H1 (cell line): ENCODE results near the gene CFD. TPM values are rescaled to one million over a fixed set of nuclear protein-coding genes. Genes with fewer than 3 reads are reported as not detected.

Experiments used
- CTCF ChIA-PET: fragments of 300-600 bp; sonication (Branson Sonifier 250); formaldehyde crosslinking; loops from one replicate; lab custom pipeline; 2021; ENCODE audit not compliant: partially characterized antibody; lab: Charles Lee
- POLR2A ChIA-PET: fragments of 300-600 bp; sonication (Branson Sonifier 250); formaldehyde crosslinking; loops from one replicate; lab custom pipeline; 2021; ENCODE audit warnings: inconsistent platforms; ENCODE audit not compliant: partially characterized antibody; lab: Charles Lee
- DNase-seq, 2 experiments: peaks; one replicate each; pipeline versions ENCODE4 v3.0.0 to v3.0.0-alpha.2; 2010 to 2022; ENCODE audit warnings: low spot score in 2 of 2, low read depth in 1 of 2, mixed read lengths in 1 of 2
- FAIRE-seq: peaks from 2 replicates; lab custom pipeline; 2011; peaks lifted over from hg19 to GRCh38; lab: Jason Lieb, UNC
- H2AFZ ChIP-seq: 2 replicates; pipeline ENCODE4 v1.8.1; 2012; ENCODE audit warnings: low read length, inconsistent platforms
- H2AK5ac ChIP-seq: 2 replicates; pipeline ENCODE4 v1.6.1; 2013; ENCODE audit warnings: low read depth, low read length
- H2BK120ac ChIP-seq: replicated peaks from 2 replicates; pipeline ENCODE3; 2013; ENCODE audit warnings: low read depth, low read length, inconsistent platforms
- H2BK12ac ChIP-seq: 2 replicates; pipeline ENCODE4 v1.6.1; 2013; ENCODE audit warnings: low read depth, low read length
- H2BK15ac ChIP-seq: 2 replicates; pipeline ENCODE4 v1.6.1; 2013; ENCODE audit warnings: low read length
- H2BK20ac ChIP-seq: 2 replicates; pipeline ENCODE4 v1.6.1; 2013; ENCODE audit warnings: low read length
- H2BK5ac ChIP-seq: 2 replicates; pipeline ENCODE4 v1.6.1; 2013; ENCODE audit warnings: low read depth, low read length
- H3K14ac ChIP-seq: 2 replicates; pipeline ENCODE4 v1.6.1; 2013; ENCODE audit warnings: inconsistent platforms; ENCODE audit not compliant: insufficient read length
- H3K18ac ChIP-seq: 2 replicates; pipeline ENCODE4 v1.6.1; 2013; ENCODE audit warnings: low read length; ENCODE audit errors: extremely low read depth
- H3K23ac ChIP-seq: 2 replicates; pipeline ENCODE4 v1.6.1; 2013; ENCODE audit warnings: inconsistent platforms; ENCODE audit not compliant: insufficient read length
- H3K23me2 ChIP-seq: 2 replicates; pipeline ENCODE4 v1.6.1; 2013; ENCODE audit warnings: low read depth, low read length
- H3K27ac ChIP-seq: 2 replicates; pipeline ENCODE4 v1.6.1; 2011; ENCODE audit warnings: low read depth, low read length, inconsistent platforms
- H3K27me3 ChIP-seq, 4 experiments: replicated peaks in 1 of 4; 1 replicate in 1 of 4; 2 replicates in 3 of 4; pipeline versions ENCODE4 v1.6.1 to v1.8.1; 2011 to 2013; ENCODE audit warnings: low read length in 3 of 4, mild to moderate bottlenecking in 3 of 4, inconsistent platforms in 2 of 4, mixed read lengths in 2 of 4, moderate library complexity in 1 of 4; ENCODE audit not compliant: control insufficient read depth in 3 of 4, insufficient read depth in 3 of 4; ENCODE audit errors: extremely low read depth in 1 of 4
- H3K36me3 ChIP-seq, 4 experiments: 2 replicates each; pipeline versions ENCODE4 v1.6.1 to v1.8.1; 2011 to 2013; ENCODE audit warnings: mild to moderate bottlenecking in 4 of 4, low read length in 3 of 4, moderate library complexity in 2 of 4, control low read depth in 1 of 4, inconsistent platforms in 1 of 4; ENCODE audit not compliant: insufficient read depth in 4 of 4, control insufficient read depth in 2 of 4
- H3K4ac ChIP-seq: replicated peaks from 2 replicates; pipeline ENCODE3; 2013; ENCODE audit warnings: low read length, low read depth, mixed read lengths, inconsistent platforms; ENCODE audit not compliant: insufficient read length
- H3K4me1 ChIP-seq, 4 experiments: replicated peaks in 1 of 4; 1 replicate in 1 of 4; 2 replicates in 3 of 4; pipeline versions ENCODE4 v1.6.1 to v1.8.1; 2011 to 2013; ENCODE audit warnings: low read length in 3 of 4, inconsistent platforms in 2 of 4, mixed read lengths in 1 of 4; ENCODE audit not compliant: insufficient read depth in 4 of 4, control insufficient read depth in 3 of 4
- H3K4me2 ChIP-seq, 2 experiments: 2 replicates each; pipeline versions ENCODE4 v1.6.1 to v1.8.1; 2011 to 2013; ENCODE audit warnings: low read depth in 2 of 2, low read length in 2 of 2, control low read depth in 1 of 2, inconsistent platforms in 1 of 2, mild to moderate bottlenecking in 1 of 2; ENCODE audit not compliant: insufficient read depth in 1 of 2
- H3K4me3 ChIP-seq, 4 experiments: fragments of 200-600, 300-600 bp in 1 of 4; sonication (generic), shearing (Covaris generic), sonication (Bioruptor Twin) in 1 of 4; 2 replicates each; pipeline versions ENCODE4 v1.5.1 to v1.8.1; 2011 to 2016; ENCODE audit warnings: low read length in 4 of 4, low read depth in 3 of 4, control low read depth in 2 of 4, inconsistent platforms in 2 of 4, mild to moderate bottlenecking in 2 of 4, mixed read lengths in 1 of 4, moderate library complexity in 1 of 4; ENCODE audit not compliant: insufficient read depth in 2 of 4; ENCODE audit errors: extremely low read depth in 1 of 4
- H3K56ac ChIP-seq: replicated peaks from 2 replicates; pipeline ENCODE3; 2013; ENCODE audit warnings: low read depth, mild to moderate bottlenecking, mixed read lengths, low read length, inconsistent platforms; ENCODE audit not compliant: insufficient read length
- H3K79me1 ChIP-seq: 2 replicates; pipeline ENCODE4 v1.6.1; 2013; ENCODE audit warnings: low read depth, low read length, control low read depth
- H3K79me2 ChIP-seq, 2 experiments: 2 replicates each; pipeline versions ENCODE4 v1.6.1 to v1.8.1; 2012 to 2013; ENCODE audit warnings: low read length in 2 of 2, mild to moderate bottlenecking in 2 of 2, inconsistent platforms in 1 of 2; ENCODE audit not compliant: insufficient read depth in 2 of 2, control insufficient read depth in 1 of 2
- H3K9ac ChIP-seq, 4 experiments: replicated peaks in 1 of 4; 1 replicate in 1 of 4; 2 replicates in 3 of 4; pipeline versions ENCODE4 v1.6.1 to v1.8.1; 2011 to 2013; ENCODE audit warnings: low read depth in 3 of 4, low read length in 3 of 4, control low read depth in 2 of 4, mild to moderate bottlenecking in 2 of 4, moderate library complexity in 2 of 4, inconsistent platforms in 1 of 4; ENCODE audit errors: extremely low read depth in 1 of 4
- H3K9me3 ChIP-seq, 2 experiments: 2 replicates each; pipeline versions ENCODE4 v1.6.1 to v1.8.1; 2012 to 2013; ENCODE audit warnings: mild to moderate bottlenecking in 2 of 2, moderate library complexity in 2 of 2, control low read depth in 1 of 2, inconsistent platforms in 1 of 2, low read depth in 1 of 2, low read length in 1 of 2, mixed read lengths in 1 of 2; ENCODE audit not compliant: insufficient read depth in 2 of 2
- H4K20me1 ChIP-seq, 2 experiments: replicated peaks in 1 of 2; 2 replicates each; pipeline versions ENCODE3 to v1.8.1; 2011 to 2013; ENCODE audit warnings: inconsistent platforms in 2 of 2, low read length in 2 of 2, mild to moderate bottlenecking in 1 of 2; ENCODE audit not compliant: insufficient read depth in 2 of 2, control insufficient read depth in 1 of 2
- H4K5ac ChIP-seq: 2 replicates; pipeline ENCODE4 v1.6.1; 2013; ENCODE audit warnings: low read length, low read depth, mixed read lengths, inconsistent platforms; ENCODE audit not compliant: insufficient read length
- H4K8ac ChIP-seq: 2 replicates; pipeline ENCODE4 v1.8.0; 2013; ENCODE audit warnings: mild to moderate bottlenecking, moderate library complexity, low read length, inconsistent platforms; ENCODE audit not compliant: insufficient read depth; ENCODE audit errors: extremely low read depth
- H4K91ac ChIP-seq: replicated peaks from 2 replicates; pipeline ENCODE3; 2013; ENCODE audit warnings: low read length, mixed read lengths, inconsistent platforms; ENCODE audit not compliant: insufficient read length
- ATF2 ChIP-seq: IDR thresholded peaks from 2 replicates; pipeline ENCODE4 v1.6.1; 2012; ENCODE audit warnings: low read length, inconsistent platforms
- CTCF ChIP-seq, 3 experiments: IDR thresholded peaks; 1 replicate in 2 of 3; 2 replicates in 1 of 3; pipeline versions ENCODE4 v1.5.1 to v1.6.1; 2011; ENCODE audit warnings: low read length in 3 of 3, mild to moderate bottlenecking in 3 of 3, inconsistent platforms in 2 of 3, low read depth in 1 of 3, moderate library complexity in 1 of 3; ENCODE audit not compliant: insufficient read depth in 1 of 3; ENCODE audit errors: control extremely low read depth in 1 of 3
- NRF1 ChIP-seq: IDR thresholded peaks from 2 replicates; pipeline ENCODE4 v1.6.1; 2011; ENCODE audit warnings: mild to moderate bottlenecking, low read depth, low read length, improper control_type of control experiment
- POLR2A ChIP-seq, 2 experiments: IDR thresholded peaks; 1 replicate in 1 of 2; 2 replicates in 1 of 2; pipeline ENCODE4 v1.6.1; 2011; ENCODE audit warnings: low read depth in 2 of 2, low read length in 2 of 2, mild to moderate bottlenecking in 2 of 2; ENCODE audit errors: control extremely low read depth in 1 of 2
- POLR2AphosphoS5 ChIP-seq: IDR thresholded peaks from 2 replicates; pipeline ENCODE4 v1.6.1; 2011; ENCODE audit warnings: low read depth, low read length
- SP2 ChIP-seq: IDR thresholded peaks from 2 replicates; pipeline ENCODE4 v1.6.1; 2012; ENCODE audit warnings: mild to moderate bottlenecking, low read length, inconsistent platforms
- TEAD4 ChIP-seq: IDR thresholded peaks from 2 replicates; pipeline ENCODE4 v1.6.1; 2012; ENCODE audit warnings: low read depth, low read length, inconsistent platforms, mixed read lengths
- ZNF274 ChIP-seq: IDR thresholded peaks from 2 replicates; pipeline ENCODE4 v1.7.0; 2012; ENCODE audit warnings: low read length, borderline replicate concordance; ENCODE audit errors: extremely low read depth
- WGBS, 2 experiments: shearing (Covaris generic) in 1 of 2; methylation state at CpG; one replicate each; pipeline versions ENCODE4 v1.1.6 to v1.1.7; 2013 to 2015; ENCODE audit warnings: low lambda C conversion rate in 2 of 2, mixed read lengths in 2 of 2, inconsistent platforms in 1 of 2, low coverage in 1 of 2, missing lambda C conversion rate in 1 of 2; ENCODE audit not compliant: insufficient replicate concordance in 2 of 2, insufficient coverage in 1 of 2, insufficient read length in 1 of 2; ENCODE audit errors: extremely low coverage in 1 of 2, missing lambda C conversion rate in 1 of 2; 5-methylcytosine and 5-hydroxymethylcytosine counted together
- polyA plus RNA-seq, 7 experiments: library from polyadenylated mRNA; depleted of rRNA in 3 of 7; stranded (reverse) in 5 of 7; unstranded in 2 of 7; fragments of >200 nt in 5 of 7; fragments of 200-250 nt in 2 of 7; gene quantifications; 1 replicate in 5 of 7; 2 replicates in 1 of 7; 4 replicates in 1 of 7; pipeline versions ENCODE4 v1.2.1 to v1.2.3, GENCODE V29; 2011 to 2013; ENCODE audit warnings: missing spikeins in 2 of 7, mixed read lengths in 2 of 7
- total RNA-seq: library from RNA; stranded (reverse); fragmentation: NEBNext Ultra II Directional; extraction: Animal tissue kit (Norgen Biotek cat#: 25700); gene quantifications from 2 replicates; pipeline ENCODE4 v1.2.1, GENCODE V29; 2021

CFD gene
- total and polyA plus RNA-seq, 2 of the 8 experiments (the other 6 are each of a cell fraction or from before 2014, with no cell fraction given) = 1.7 to 2.8 TPM

- Histone ChIP-seq H3K18ac (no peak overlapping the region), H2BK5ac (no peak overlapping the region), H4K20me1 (peaks cover 11 to 33% of the 10 kb centered on the region in 2 experiments), H3K79me2 (peaks cover 0 to 11% of the 10 kb centered on the region in 2 experiments; a peak in 2 of 4 replicates), H3K9ac (no peak overlapping the region), H3K14ac (no peak overlapping the region), H2AK5ac (no peak overlapping the region), H2BK12ac (no peak overlapping the region), H4K8ac (no peak overlapping the region), H3K23ac (no peak overlapping the region), H3K9me3 (no peaks in the 10 kb centered on the region), H2BK15ac (no peak overlapping the region), H3K4me2 (no peak overlapping the region), H3K79me1 (no peaks in the 10 kb centered on the region; the same call in 1 of the 2 replicates), H3K4me1 (no peaks in the 10 kb centered on the region; a peak in 1 of 7 replicates), H2BK20ac (no peak overlapping the region), H2BK120ac (no peak overlapping the region), H3K36me3 (peaks cover 30 to 80% (median 47%) of the 10 kb centered on the region in 4 experiments), H3K4ac (no peak overlapping the region), H4K91ac (no peak overlapping the region), H3K27ac (no peak overlapping the region), H3K23me2 (peaks cover 12% of the 10 kb centered on the region; the same call in 1 of the 2 replicates), H2AFZ (no peak overlapping the region), H3K56ac (no peak overlapping the region), H3K4me3 (no peak overlapping the region), H3K27me3 (no peaks in the 10 kb centered on the region), H4K5ac (no peak overlapping the region)
- FAIRE-seq = no peak
- POLR2A ChIA-PET = interaction anchor here (0.6 to 16.9 kb wide), 21 partner anchors 9 to 582 kb away, joined by 3 to 277 read pairs (median 5); partner anchors contain the start of genes AZU1, CFD, PLPPR3 and PTBP1
- no peak for DNase-seq
- CTCF ChIA-PET = interaction anchor here (0.5 kb wide), 1 partner anchor 44 kb away, joined by 3 read pairs; no protein-coding TSS in a partner anchor
- WGBS, 2 experiments = 90% methylated on average over 21 of the region's 80 CpGs; no CpG with 5 or more reads in 1 of the 2 experiments
- no peak for TF ChIP-seq SP2
- TF ChIP-seq ATF2 = no peak
- TF ChIP-seq CTCF (IDR thresholded peaks at IDR 0.05; ENCODE audit: control extremely low read depth in 1 of 3, insufficient read depth in 1 of 3, low read depth in 1 of 3, low read length in 3 of 3) = no peak
- no peak for TF ChIP-seq ZNF274
- no peak for TF ChIP-seq NRF1
- peak; percentile 86 for TF ChIP-seq POLR2AphosphoS5
- no peak for TF ChIP-seq TEAD4
- peak; percentile 72 for TF ChIP-seq POLR2A (IDR thresholded peaks at IDR 0.05; ENCODE audit: control extremely low read depth in 1 of 2, low read depth in 2 of 2, low read length in 2 of 2)
These were observed 47.3 kb upstream of the CFD start for GRCh38 chr19:812049-812746.
